ENCODE measurements around the gene CHGA. TPM values are rescaled to one million over a fixed set of nuclear protein-coding genes. Genes with fewer than 3 reads are reported as not detected.

CHGA gene
- total RNA-seq: 59.1 TPM

GRCh38 chr14:92922883-92923743 lies at the start of gene CHGA:
Gene CHGA, plus strand, starts transcription at chr14:92923150. Its CDS starts 210 bp downstream, at chr14:92923360.

Other genes starting within 250 kb of the CHGA start
- 50.7 TPM for gene LGMN, start 174.5 kb upstream of the CHGA start, total RNA-seq
- 32.3 TPM for gene GOLGA5, start 128.8 kb upstream of the CHGA start, total RNA-seq
- gene ITPK1, start 192.8 kb downstream of the CHGA start, total RNA-seq: 33.7 TPM